HG02938 (cell line): Measurements from ENCODE around the gene AKAP13.
"Not testable (repeated sequence)": the region's sequence is repeated elsewhere in the genome, so short reads cannot be mapped to it uniquely, and the experiment has no call there.

Experiments
- ATAC-seq: cut with Tn5 transposase; IDR thresholded peaks from one replicate; pipeline ENCODE4 v1.9.1; 2021; ENCODE audit warnings: mild to moderate bottlenecking, moderate library complexity; ENCODE audit not compliant: unreplicated experiment

AKAP13 gene

GRCh38 chr15:85583923-85584390 lies 203.6 kb downstream of the AKAP13 start:
- ATAC-seq: peak; percentile 40

- ATAC-seq: no peak
Observed at GRCh38 chr15:85584872-85585271, 204.5 kb downstream of the AKAP13 start.

- not testable (repeated sequence) for ATAC-seq
Observed at GRCh38 chr15:85586196-85586595, 205.8 kb downstream of the AKAP13 start.

GRCh38 chr15:85587707-85588411 lies 207.5 kb downstream of the AKAP13 start:
- no peak for ATAC-seq

GRCh38 chr15:85588677-85589076 lies 208.3 kb downstream of the AKAP13 start:
- ATAC-seq: no peak

- ATAC-seq: no peak
Observed at GRCh38 chr15:85589851-85590250, 209.4 kb downstream of the AKAP13 start.

- no peak for ATAC-seq
Observed at GRCh38 chr15:85591622-85592021, 211.2 kb downstream of the AKAP13 start.

GRCh38 chr15:85592148-85592547 lies 211.7 kb downstream of the AKAP13 start:
- ATAC-seq: no peak

GRCh38 chr15:85593809-85594445 lies 213.5 kb downstream of the AKAP13 start:
- no peak for ATAC-seq

GRCh38 chr15:85595804-85596536 lies 215.6 kb downstream of the AKAP13 start:
- ATAC-seq: no peak

- ATAC-seq: no peak
Observed at GRCh38 chr15:85597155-85597815, 216.9 kb downstream of the AKAP13 start.

- no peak for ATAC-seq
Observed at GRCh38 chr15:85598219-85598618, 217.8 kb downstream of the AKAP13 start.

GRCh38 chr15:85598718-85599398 lies 218.5 kb downstream of the AKAP13 start:
- no peak for ATAC-seq

- no peak for ATAC-seq
Observed at GRCh38 chr15:85600001-85600400, 219.6 kb downstream of the AKAP13 start.

- no peak for ATAC-seq
Observed at GRCh38 chr15:85603160-85603559, 222.8 kb downstream of the AKAP13 start.

GRCh38 chr15:85603703-85604102 lies 223.3 kb downstream of the AKAP13 start:
- ATAC-seq: no peak

GRCh38 chr15:85604194-85604593 lies 223.8 kb downstream of the AKAP13 start:
- ATAC-seq: no peak

- no peak for ATAC-seq
Observed at GRCh38 chr15:85606738-85607137, 226.3 kb downstream of the AKAP13 start.

GRCh38 chr15:85607141-85607806 lies 226.9 kb downstream of the AKAP13 start:
- no peak for ATAC-seq

GRCh38 chr15:85607842-85608241 lies 227.4 kb downstream of the AKAP13 start:
- ATAC-seq: no peak
